Uterus (tissue), 2 donors: ENCODE data around the gene IL10RA.

Source experiments
- POLR2A ChIP-seq, 2 donors: fragments of 450-650 bp; IDR thresholded peaks; one replicate each; pipeline ENCODE4 v1.6.1; 2016; ENCODE audit warnings: antibody characterized with exemption in 2 of 2, mild to moderate bottlenecking in 1 of 2, moderate library complexity in 1 of 2
- TF ChIP-seq, protein P1 (sequence below), 4 experiments: fragments of 200-600 bp in 2 of 4; fragments of 450-650 bp in 2 of 4; sonication (generic) in 2 of 4; IDR thresholded peaks; one replicate each; pipeline ENCODE4 v1.5.1; 2016 to 2019; ENCODE audit warnings: antibody characterized with exemption in 4 of 4, mild to moderate bottlenecking in 2 of 4, moderate library complexity in 1 of 4

GRCh38 chr11:117985953-117986887 is at the start of gene IL10RA:
- TF ChIP-seq, protein P1, sequence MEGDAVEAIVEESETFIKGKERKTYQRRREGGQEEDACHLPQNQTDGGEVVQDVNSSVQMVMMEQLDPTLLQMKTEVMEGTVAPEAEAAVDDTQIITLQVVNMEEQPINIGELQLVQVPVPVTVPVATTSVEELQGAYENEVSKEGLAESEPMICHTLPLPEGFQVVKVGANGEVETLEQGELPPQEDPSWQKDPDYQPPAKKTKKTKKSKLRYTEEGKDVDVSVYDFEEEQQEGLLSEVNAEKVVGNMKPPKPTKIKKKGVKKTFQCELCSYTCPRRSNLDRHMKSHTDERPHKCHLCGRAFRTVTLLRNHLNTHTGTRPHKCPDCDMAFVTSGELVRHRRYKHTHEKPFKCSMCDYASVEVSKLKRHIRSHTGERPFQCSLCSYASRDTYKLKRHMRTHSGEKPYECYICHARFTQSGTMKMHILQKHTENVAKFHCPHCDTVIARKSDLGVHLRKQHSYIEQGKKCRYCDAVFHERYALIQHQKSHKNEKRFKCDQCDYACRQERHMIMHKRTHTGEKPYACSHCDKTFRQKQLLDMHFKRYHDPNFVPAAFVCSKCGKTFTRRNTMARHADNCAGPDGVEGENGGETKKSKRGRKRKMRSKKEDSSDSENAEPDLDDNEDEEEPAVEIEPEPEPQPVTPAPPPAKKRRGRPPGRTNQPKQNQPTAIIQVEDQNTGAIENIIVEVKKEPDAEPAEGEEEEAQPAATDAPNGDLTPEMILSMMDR (IDR thresholded peaks at IDR 0.05) = no peak
- TF ChIP-seq POLR2A (IDR thresholded peaks at IDR 0.05) = peak; percentile 60 to 75
